HG03196 (cell line): ENCODE results near the gene WBP1.

Source experiments
- ATAC-seq: cut with Tn5 transposase; IDR thresholded peaks from one replicate; pipeline ENCODE4 v1.9.1; 2021; ENCODE audit not compliant: unreplicated experiment

Gene WBP1

GRCh38 chr2:74501335-74502071 is 43.3 kb downstream of the WBP1 start:
- ATAC-seq, result no peak

GRCh38 chr2:74502147-74502719 is 44.0 kb downstream of the WBP1 start:
- no peak for ATAC-seq

GRCh38 chr2:74502720-74503505 is 44.7 kb downstream of the WBP1 start:
- peak; percentile 33 for ATAC-seq

GRCh38 chr2:74503506-74504475 is 45.6 kb downstream of the WBP1 start:
- no peak for ATAC-seq

GRCh38 chr2:74504591-74504990 is 46.4 kb downstream of the WBP1 start:
- no peak for ATAC-seq

GRCh38 chr2:74505448-74506246 is 47.4 kb downstream of the WBP1 start:
- ATAC-seq, result no peak

- ATAC-seq, result peak; percentile 75
Measured at GRCh38 chr2:74507145-74507925, 49.1 kb downstream of the WBP1 start, which contains the start of gene PCGF1. Gene PCGF1, minus strand, starts transcription at chr2:74507695. Its CDS starts 27 bp downstream, at chr2:74507668.

- peak; percentile 3 for ATAC-seq
Measured at GRCh38 chr2:74507926-74508520, 49.8 kb downstream of the WBP1 start.

GRCh38 chr2:74510272-74510671 is 52.0 kb downstream of the WBP1 start:
- no peak for ATAC-seq
